ENCODE data around the gene BBX. TPM values are rescaled to one million over a fixed set of nuclear protein-coding genes. Genes with fewer than 3 reads are reported as not detected.

The BBX gene
- total and polyA plus RNA-seq, 4 donors, result 4.7 to 25.1 (median 20.5) TPM

DNA sequence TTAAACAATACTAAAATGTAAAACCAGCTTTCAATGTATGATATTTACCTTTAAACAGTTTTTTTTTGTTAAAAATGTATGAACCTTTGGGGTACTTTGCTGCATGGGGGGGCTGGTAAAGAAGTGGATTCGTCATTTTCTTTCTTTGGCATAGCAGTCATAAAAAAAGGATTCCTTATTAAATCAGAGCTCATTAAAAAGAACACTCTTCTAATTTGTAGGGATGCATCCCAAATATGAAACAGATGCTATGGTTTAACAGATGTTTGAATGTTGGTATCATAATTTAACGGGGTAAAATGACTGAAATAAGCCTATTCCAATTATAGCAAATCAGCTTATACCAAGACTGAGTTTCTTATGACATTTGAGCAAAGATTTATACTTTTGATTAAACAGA, 234.4 kb downstream of the BBX start (continued):
- TF ChIP-seq, protein P1, sequence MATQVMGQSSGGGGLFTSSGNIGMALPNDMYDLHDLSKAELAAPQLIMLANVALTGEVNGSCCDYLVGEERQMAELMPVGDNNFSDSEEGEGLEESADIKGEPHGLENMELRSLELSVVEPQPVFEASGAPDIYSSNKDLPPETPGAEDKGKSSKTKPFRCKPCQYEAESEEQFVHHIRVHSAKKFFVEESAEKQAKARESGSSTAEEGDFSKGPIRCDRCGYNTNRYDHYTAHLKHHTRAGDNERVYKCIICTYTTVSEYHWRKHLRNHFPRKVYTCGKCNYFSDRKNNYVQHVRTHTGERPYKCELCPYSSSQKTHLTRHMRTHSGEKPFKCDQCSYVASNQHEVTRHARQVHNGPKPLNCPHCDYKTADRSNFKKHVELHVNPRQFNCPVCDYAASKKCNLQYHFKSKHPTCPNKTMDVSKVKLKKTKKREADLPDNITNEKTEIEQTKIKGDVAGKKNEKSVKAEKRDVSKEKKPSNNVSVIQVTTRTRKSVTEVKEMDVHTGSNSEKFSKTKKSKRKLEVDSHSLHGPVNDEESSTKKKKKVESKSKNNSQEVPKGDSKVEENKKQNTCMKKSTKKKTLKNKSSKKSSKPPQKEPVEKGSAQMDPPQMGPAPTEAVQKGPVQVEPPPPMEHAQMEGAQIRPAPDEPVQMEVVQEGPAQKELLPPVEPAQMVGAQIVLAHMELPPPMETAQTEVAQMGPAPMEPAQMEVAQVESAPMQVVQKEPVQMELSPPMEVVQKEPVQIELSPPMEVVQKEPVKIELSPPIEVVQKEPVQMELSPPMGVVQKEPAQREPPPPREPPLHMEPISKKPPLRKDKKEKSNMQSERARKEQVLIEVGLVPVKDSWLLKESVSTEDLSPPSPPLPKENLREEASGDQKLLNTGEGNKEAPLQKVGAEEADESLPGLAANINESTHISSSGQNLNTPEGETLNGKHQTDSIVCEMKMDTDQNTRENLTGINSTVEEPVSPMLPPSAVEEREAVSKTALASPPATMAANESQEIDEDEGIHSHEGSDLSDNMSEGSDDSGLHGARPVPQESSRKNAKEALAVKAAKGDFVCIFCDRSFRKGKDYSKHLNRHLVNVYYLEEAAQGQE (IDR thresholded peaks at IDR 0.05), result no peak
- TF ChIP-seq JUND (IDR thresholded peaks at IDR 0.05) (no peak), RXRA (IDR thresholded peaks at IDR 0.05) (no peak)

GRCh38 chr3:107760144-107760543, 237.4 kb downstream of the BBX start:
- no peak for DNase-seq (ENCODE audit: low spot score)
- H3K9me3 ChIP-seq (ENCODE audit: control insufficient read depth in 4 of 4, low read length in 3 of 4), result no peaks in the 10 kb centered on the region
- no peak overlapping the region for H3K27ac ChIP-seq (ENCODE audit: low read depth in 1 of 2, low read length in 2 of 2)
- H3K4me3 ChIP-seq (ENCODE audit: low read depth in 1 of 3, low read length in 3 of 3), result no peak overlapping the region
- no peaks in the 10 kb centered on the region for H3K27me3 ChIP-seq (ENCODE audit: control insufficient read depth in 4 of 4, insufficient read depth in 4 of 4, low read length in 3 of 4)
- H3K4me1 ChIP-seq (ENCODE audit: control insufficient read depth in 4 of 4, insufficient read depth in 4 of 4, low read length in 3 of 4), result no peaks in the 10 kb centered on the region
- no peak overlapping the region for H3K9ac ChIP-seq (ENCODE audit: low read depth in 1 of 2, low read length in 2 of 2)
- H3K36me3 ChIP-seq (ENCODE audit: control insufficient read depth in 4 of 4, insufficient read depth in 3 of 4, low read depth in 1 of 4, low read length in 3 of 4), result peaks cover 0 to 5% (median 2%) of the 10 kb centered on the region in 4 donors
- TF ChIP-seq JUND (IDR thresholded peaks at IDR 0.05) (no peak), TAF1 (conservative IDR thresholded peaks at IDR 0.05) (no peak), NR2F2 (IDR thresholded peaks at IDR 0.05) (no peak)
- TF ChIP-seq, protein P1 (IDR thresholded peaks at IDR 0.05), result no peak

DNA sequence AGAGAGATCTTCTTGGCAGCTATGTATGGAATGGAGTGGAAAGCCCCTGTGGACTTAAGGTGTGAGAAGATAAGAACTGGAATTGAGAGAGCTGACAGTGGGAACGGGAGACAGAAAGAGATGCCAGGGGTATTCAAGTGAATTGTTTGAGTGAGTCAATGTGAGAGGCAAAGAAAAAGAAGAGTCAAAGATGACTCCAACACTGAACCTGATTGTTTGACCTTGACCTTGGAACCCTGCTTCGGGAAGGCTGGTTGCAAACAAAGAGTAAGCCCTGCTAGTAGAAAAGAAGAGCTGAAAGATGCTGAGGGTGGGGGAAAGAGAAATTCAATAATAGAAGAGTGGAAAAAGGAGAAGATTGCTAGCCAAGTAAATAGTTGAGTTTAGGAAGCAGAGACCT, 238.6 kb downstream of the BBX start:
- no peak overlapping the region for H3K27ac ChIP-seq (ENCODE audit: low read depth in 1 of 2, low read length in 2 of 2)
- DNase-seq (ENCODE audit: low spot score), result no peak
- no peak overlapping the region for H3K9ac ChIP-seq (ENCODE audit: low read depth in 1 of 2, low read length in 2 of 2)
- no peak overlapping the region for H3K4me3 ChIP-seq (ENCODE audit: low read depth in 1 of 3, low read length in 3 of 3)
- H3K9me3 ChIP-seq (ENCODE audit: control insufficient read depth in 4 of 4, low read length in 3 of 4), result no peaks in the 10 kb centered on the region
- 63% methylated on average over 2 of the region's 2 CpGs for WGBS
- H3K4me1 ChIP-seq (ENCODE audit: control insufficient read depth in 4 of 4, insufficient read depth in 4 of 4, low read length in 3 of 4), result no peaks in the 10 kb centered on the region
- peaks cover 0 to 2% (median 0%) of the 10 kb centered on the region in 4 donors for H3K36me3 ChIP-seq (ENCODE audit: control insufficient read depth in 4 of 4, insufficient read depth in 3 of 4, low read depth in 1 of 4, low read length in 3 of 4)
- no peaks in the 10 kb centered on the region for H3K27me3 ChIP-seq (ENCODE audit: control insufficient read depth in 4 of 4, insufficient read depth in 4 of 4, low read length in 3 of 4)
- TF ChIP-seq, protein P1 (IDR thresholded peaks at IDR 0.05), result no peak
- TF ChIP-seq FOXA1 (IDR thresholded peaks at IDR 0.05) (no peak), TAF1 (conservative IDR thresholded peaks at IDR 0.05) (no peak), HNF4A (conservative IDR thresholded peaks at IDR 0.05) (no peak), RXRA (IDR thresholded peaks at IDR 0.05) (no peak), SP1 (IDR thresholded peaks at IDR 0.05) (no peak), MAX (IDR thresholded peaks at IDR 0.05) (no peak), RAD21 (IDR thresholded peaks at IDR 0.05) (no peak), YY1 (IDR thresholded peaks at IDR 0.05) (no peak), HNF4G (IDR thresholded peaks at IDR 0.05) (no peak), NR2F2 (IDR thresholded peaks at IDR 0.05) (no peak), ATF3 (IDR thresholded peaks at IDR 0.05) (no peak), EGR1 (IDR thresholded peaks at IDR 0.05; ENCODE audit: low read depth in 2 of 2) (no peak), FOXA2 (IDR thresholded peaks at IDR 0.05) (no peak), JUND (IDR thresholded peaks at IDR 0.05) (no peak)
- TF ChIP-seq, protein P2, sequence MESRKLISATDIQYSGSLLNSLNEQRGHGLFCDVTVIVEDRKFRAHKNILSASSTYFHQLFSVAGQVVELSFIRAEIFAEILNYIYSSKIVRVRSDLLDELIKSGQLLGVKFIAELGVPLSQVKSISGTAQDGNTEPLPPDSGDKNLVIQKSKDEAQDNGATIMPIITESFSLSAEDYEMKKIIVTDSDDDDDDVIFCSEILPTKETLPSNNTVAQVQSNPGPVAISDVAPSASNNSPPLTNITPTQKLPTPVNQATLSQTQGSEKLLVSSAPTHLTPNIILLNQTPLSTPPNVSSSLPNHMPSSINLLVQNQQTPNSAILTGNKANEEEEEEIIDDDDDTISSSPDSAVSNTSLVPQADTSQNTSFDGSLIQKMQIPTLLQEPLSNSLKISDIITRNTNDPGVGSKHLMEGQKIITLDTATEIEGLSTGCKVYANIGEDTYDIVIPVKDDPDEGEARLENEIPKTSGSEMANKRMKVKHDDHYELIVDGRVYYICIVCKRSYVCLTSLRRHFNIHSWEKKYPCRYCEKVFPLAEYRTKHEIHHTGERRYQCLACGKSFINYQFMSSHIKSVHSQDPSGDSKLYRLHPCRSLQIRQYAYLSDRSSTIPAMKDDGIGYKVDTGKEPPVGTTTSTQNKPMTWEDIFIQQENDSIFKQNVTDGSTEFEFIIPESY (IDR thresholded peaks at IDR 0.05), result no peak
